Cardiac fibroblast (primary cell): ENCODE results near the gene TRIP12.
"Not testable (repeated sequence)": the region's sequence is repeated elsewhere in the genome, so short reads cannot be mapped to it uniquely, and the experiment has no call there.

ENCODE experiments used
- DNase-seq, 2 donors: peaks; one replicate each; pipeline versions ENCODE4 v3.0.0 to v3.0.0-alpha.2; 2010; ENCODE audit warnings: low read depth in 2 of 2
- H3K4me3 ChIP-seq, 2 donors: replicated peaks in 1 of 2; 1 replicate in 1 of 2; 2 replicates in 1 of 2; pipeline ENCODE4 v1.5.1; 2011; ENCODE audit warnings: low read depth in 2 of 2, low read length in 2 of 2, mild to moderate bottlenecking in 2 of 2, moderate library complexity in 1 of 2
- TF ChIP-seq, protein P1 (sequence below): IDR thresholded peaks from one replicate; pipeline ENCODE4 v1.5.1; 2011; ENCODE audit warnings: low read depth, mild to moderate bottlenecking, low read length, inconsistent platforms

The TRIP12 gene

DNA sequence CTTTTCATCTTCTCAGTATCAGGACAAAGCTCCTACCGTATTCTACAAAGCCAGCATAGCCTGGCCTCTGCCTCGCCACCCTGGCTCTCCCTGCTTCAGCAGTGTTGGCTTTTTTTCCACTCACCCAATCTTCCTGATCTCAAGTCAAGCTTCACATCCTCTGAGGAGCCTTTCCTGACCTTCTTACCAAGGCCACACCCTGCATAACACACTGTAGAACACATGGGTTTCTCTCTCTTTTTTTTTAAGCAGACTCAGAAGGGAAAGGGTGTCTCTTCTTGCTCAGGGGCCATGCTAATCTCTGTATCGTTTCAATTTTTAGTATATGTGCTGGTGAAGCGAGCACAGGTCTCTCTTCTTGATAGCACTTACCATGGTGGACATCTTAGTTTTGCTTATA, 15.7 kb upstream of the TRIP12 start:
- TF ChIP-seq, protein P1, sequence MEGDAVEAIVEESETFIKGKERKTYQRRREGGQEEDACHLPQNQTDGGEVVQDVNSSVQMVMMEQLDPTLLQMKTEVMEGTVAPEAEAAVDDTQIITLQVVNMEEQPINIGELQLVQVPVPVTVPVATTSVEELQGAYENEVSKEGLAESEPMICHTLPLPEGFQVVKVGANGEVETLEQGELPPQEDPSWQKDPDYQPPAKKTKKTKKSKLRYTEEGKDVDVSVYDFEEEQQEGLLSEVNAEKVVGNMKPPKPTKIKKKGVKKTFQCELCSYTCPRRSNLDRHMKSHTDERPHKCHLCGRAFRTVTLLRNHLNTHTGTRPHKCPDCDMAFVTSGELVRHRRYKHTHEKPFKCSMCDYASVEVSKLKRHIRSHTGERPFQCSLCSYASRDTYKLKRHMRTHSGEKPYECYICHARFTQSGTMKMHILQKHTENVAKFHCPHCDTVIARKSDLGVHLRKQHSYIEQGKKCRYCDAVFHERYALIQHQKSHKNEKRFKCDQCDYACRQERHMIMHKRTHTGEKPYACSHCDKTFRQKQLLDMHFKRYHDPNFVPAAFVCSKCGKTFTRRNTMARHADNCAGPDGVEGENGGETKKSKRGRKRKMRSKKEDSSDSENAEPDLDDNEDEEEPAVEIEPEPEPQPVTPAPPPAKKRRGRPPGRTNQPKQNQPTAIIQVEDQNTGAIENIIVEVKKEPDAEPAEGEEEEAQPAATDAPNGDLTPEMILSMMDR: no peak
- no peak for DNase-seq
- no peak overlapping the region for H3K4me3 ChIP-seq

DNA sequence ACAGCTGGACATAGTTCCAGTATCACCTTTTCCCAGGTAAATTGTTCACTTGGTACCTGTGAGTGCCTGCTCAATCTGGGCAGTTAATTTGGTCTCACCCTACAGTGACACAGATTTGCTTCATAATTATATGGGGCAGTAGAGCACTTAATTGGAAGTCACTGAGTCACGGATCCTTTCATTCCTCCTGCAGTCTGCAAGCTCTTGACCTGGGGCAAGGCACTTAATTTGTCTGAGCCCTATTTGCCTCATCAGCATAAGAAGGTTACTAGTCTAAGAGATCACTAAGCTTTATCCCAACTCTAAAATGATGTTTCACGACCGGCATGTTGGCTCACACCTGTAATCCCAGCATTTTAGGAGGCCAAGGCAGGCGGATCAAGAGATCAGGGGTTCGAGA, 9.4 kb upstream of the TRIP12 start:
- TF ChIP-seq, protein P1: no peak
- DNase-seq: no peak
- no peak overlapping the region for H3K4me3 ChIP-seq

DNA sequence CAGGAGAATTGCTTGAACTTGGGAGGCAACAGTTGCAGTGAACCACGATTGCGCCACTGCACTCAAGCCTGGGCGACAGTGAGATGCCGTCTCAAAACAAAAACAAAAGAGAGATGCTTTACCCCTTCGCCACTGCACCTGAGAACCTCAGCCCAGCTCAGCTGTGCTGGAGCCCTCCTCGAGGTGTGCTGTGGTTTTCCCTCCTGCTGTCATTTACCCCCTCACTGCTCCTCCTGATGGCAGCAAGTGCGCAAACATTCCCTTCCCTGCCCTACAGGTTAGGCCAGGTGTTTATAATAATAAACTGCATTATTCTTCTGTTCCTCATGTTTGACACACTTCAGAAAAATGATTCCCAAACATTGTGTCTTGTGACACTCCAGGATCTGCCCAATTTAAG, 8.8 kb upstream of the TRIP12 start:
- DNase-seq: no peak
- TF ChIP-seq, protein P1: no peak

DNA sequence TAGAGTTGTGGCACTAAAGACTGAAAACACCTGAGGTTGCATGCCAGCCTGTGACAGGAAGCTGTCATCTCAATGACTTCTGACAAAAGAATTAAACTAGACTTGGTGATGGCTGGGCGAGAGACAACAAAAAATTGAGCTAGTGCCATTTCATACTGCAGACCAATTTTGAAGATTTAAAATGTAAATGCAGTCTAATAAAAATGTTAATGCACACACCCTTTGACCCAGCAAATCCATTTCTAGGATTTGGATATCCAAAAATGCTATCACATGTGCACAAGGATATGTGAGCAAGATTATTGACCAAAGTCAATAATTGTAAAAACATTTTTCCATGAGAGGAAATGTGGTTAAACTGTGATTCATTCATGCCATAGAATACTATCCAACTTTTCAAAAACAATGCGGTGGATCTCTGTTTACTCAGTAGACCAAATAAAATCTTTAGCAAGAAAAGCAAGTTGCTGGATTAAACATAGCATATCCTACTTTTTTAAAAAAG, 6.1 kb upstream of the TRIP12 start:
- TF ChIP-seq, protein P1: no peak
- H3K4me3 ChIP-seq: no peak overlapping the region
- peak in 1 of 2 donors; percentile 59 for DNase-seq

More for the DNA sequence above, 8.8 kb upstream of the TRIP12 start:
- H3K4me3 ChIP-seq: no peak overlapping the region

DNA sequence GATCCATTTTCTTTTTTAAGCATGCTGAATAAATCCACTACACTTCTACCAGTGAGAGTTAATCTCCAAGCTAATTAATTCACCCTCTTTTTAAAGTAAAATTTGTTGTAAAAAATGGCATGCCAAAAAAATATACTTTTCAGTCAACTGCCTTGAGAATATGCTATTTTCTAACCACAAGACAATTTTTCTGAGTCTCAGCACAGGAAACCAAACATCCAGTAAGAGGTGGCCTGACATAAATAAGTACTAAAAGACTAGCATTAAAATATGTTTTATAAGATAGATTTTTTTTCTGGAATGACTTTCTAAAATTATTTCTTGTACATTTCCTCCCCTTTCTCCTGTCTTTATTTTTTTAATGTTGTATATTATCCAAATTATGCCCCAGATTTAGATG, 3.4 kb upstream of the TRIP12 start:
- TF ChIP-seq, protein P1: no peak
- no peak for DNase-seq
- no peak overlapping the region for H3K4me3 ChIP-seq

DNA sequence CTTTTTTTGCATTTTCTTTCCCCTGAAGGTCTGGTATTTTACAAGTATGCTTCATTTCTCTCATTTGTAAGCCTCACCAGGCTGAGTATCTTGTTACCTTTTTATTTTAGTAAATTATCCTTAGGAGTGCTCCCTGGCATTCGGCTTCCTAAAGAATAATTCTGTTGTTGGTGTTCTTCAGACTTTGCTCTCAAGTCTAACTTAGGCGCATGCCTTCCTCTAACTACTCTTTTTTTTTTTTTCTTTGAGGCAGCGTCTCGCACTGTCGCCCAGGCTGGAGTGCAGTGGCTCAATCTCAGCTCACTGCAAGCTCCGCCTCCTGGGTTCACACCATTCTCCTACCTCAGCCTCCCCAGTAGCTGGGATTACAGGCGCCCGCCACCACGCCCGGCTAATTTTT, 2.7 kb upstream of the TRIP12 start:
- DNase-seq, H3K4me3 ChIP-seq: not testable (repeated sequence)

DNA sequence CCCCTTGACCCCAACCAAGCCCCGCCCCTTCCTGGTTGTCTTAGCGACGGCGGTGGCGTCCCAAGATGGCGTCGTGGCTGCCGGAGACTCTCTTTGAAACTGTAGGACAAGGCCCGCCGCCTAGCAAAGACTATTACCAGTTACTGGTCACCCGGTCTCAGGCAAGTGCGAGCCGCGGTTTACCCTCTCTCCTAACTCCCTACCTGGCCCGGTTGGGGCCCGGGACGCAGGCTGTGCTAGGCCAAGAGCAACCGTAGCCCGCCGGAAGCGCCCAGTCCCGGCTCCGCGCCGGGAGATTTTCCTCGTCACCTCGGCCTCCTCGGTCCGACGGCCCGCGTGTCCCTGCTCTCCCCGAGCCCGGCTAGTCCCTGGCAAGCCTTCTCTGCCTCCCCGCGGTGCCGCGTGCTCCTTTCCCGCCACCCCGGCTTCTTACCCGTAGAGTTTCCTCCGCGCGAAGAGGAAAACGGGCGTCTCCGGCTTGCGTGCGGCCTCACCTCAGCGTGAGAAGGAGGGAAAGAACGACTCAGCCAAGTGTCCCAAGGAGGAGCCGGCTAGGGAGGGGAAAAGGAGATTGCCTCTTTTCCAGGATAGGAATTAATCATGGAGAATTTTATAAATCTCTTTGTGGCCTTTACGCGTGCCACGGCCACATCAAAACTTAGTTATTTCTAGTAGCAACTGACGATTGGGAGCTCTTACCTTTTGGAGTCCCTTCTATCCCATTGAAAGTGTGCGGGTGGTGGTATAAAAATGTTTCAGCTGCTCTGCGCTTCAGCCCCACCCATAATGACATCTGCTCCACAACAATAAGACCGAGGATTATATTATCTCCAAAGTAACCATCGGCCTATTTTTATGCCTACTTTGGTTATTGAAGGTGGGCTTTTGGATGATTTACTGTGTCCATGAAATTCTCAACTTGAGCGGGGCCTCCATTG, 909 bp upstream of the TRIP12 start, which contains the start of gene FBXO36:
Gene FBXO36 (plus strand): TSS at position 55 of the 938 bp plus-strand sequence. CDS start 11 bp downstream, at position 66.
- TF ChIP-seq, protein P1: no peak
- DNase-seq: peak; percentile 53 to 71
- H3K4me3 ChIP-seq: peak within 1 kb of the TSS; percentile 74 to 92
